ENCODE results near the gene TINAGL1.

- TF ChIP-seq, protein P1, sequence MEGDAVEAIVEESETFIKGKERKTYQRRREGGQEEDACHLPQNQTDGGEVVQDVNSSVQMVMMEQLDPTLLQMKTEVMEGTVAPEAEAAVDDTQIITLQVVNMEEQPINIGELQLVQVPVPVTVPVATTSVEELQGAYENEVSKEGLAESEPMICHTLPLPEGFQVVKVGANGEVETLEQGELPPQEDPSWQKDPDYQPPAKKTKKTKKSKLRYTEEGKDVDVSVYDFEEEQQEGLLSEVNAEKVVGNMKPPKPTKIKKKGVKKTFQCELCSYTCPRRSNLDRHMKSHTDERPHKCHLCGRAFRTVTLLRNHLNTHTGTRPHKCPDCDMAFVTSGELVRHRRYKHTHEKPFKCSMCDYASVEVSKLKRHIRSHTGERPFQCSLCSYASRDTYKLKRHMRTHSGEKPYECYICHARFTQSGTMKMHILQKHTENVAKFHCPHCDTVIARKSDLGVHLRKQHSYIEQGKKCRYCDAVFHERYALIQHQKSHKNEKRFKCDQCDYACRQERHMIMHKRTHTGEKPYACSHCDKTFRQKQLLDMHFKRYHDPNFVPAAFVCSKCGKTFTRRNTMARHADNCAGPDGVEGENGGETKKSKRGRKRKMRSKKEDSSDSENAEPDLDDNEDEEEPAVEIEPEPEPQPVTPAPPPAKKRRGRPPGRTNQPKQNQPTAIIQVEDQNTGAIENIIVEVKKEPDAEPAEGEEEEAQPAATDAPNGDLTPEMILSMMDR (IDR thresholded peaks at IDR 0.05; ENCODE audit: insufficient read depth, low read length, poor library complexity, severe bottlenecking): no peak
- no peak for TF ChIP-seq EZH2phosphoT487 (conservative IDR thresholded peaks at IDR 0.05; ENCODE audit: low read length)
Measured at GRCh38 chr1:31598980-31599379, 22.7 kb downstream of the TINAGL1 start.
